Neural cell (in vitro differentiated cells): ENCODE results near the gene CD300LF.

ENCODE experiments used
- EZH2 ChIP-seq: fragments of 200-600, 300-800 bp; shearing (Covaris generic), sonication (generic); IDR thresholded peaks from 2 replicates; pipeline ENCODE4 v1.6.1; 2014; ENCODE audit warnings: antibody characterized with exemption, low read length, borderline replicate concordance, mild to moderate bottlenecking; ENCODE audit not compliant: insufficient read depth, poor library complexity, severe bottlenecking
- RAD21 ChIP-seq: fragments of 450-650 bp; conservative IDR thresholded peaks from 2 replicates; pipeline ENCODE4 v1.6.1; 2014; ENCODE audit warnings: antibody characterized with exemption, mild to moderate bottlenecking, moderate library complexity

DNA sequence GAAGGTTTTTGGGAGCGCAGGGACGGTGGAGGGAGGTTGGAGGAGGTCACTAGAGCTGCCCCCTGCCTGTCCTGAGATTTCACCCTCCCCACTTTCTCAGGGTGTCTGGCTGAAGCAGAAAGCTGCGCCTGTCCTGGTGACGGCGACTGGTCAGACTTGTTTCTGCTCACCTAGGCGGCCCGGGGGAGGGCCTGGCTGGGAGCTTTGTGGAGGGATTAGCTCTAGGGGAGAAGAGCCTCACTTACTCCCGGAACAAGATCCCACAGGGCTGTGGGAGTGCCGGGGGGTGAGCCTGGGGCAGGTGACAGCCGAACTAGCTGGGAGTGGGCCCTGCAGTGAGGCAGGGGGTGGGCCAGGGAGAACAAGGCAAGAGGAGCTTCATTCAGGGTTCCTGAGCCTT is 47.2 kb upstream of the CD300LF start:
- TF ChIP-seq RAD21, result no peak
- TF ChIP-seq EZH2, result no peak
